SK-N-SH treated with all-trans-retinoic acid at 6 μM for 48 hours (cell line): ENCODE results near the gene ZNF217.
"Not testable (repeated sequence)": the region's sequence is repeated elsewhere in the genome, so short reads cannot be mapped to it uniquely, and the experiment has no call there.

ENCODE experiments used
- ARNTL ChIP-seq: fragments of 450-650 bp; formaldehyde crosslinking; IDR thresholded peaks from 2 replicates; pipeline ENCODE4 v1.5.0; 2020; ENCODE audit warnings: low read depth, mild to moderate bottlenecking, moderate library complexity, borderline replicate concordance
- CREB5 ChIP-seq: fragments of 250-450 bp; sonication (Bioruptor Pico); IDR thresholded peaks from 2 replicates; pipeline ENCODE4 v1.5.1; 2020; ENCODE audit warnings: low read depth, mild to moderate bottlenecking, moderate library complexity
- ISL1 ChIP-seq: fragments of 250-450 bp; sonication (Bioruptor Pico); IDR thresholded peaks from 2 replicates; pipeline ENCODE4 v2.1.2; 2022; ENCODE audit warnings: mild to moderate bottlenecking, moderate library complexity

DNA sequence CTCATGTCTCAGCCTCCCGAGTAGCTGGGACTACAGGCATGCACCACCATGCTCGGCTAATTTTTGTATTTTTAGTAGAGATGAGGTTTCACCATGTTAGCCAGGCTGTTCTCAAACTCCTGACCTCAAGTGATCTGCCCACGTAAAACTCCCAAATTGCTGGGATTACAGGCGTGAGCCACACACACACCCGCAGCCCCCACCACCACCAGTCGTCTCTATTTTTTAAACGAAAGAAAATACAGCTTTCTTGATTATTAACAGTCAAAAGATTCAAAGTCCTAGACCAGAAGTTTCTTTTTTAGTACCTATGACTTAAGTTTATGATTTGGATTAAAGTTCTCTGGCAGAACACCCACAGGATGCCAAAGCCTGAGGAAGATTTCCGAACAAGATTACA is 18.6 kb upstream of the ZNF217 start:
- not testable (repeated sequence) for TF ChIP-seq ISL1, ARNTL, CREB5 (CRISPR knock-in tag)
